Measurements from ENCODE around the gene IRAK3.
A peak's percentile ranks its signal among the peaks of the same experiment; 100 is the strongest.
"Not testable (repeated sequence)": the region's sequence is repeated elsewhere in the genome, so short reads cannot be mapped to it uniquely, and the experiment has no call there.

Gene IRAK3

DNA sequence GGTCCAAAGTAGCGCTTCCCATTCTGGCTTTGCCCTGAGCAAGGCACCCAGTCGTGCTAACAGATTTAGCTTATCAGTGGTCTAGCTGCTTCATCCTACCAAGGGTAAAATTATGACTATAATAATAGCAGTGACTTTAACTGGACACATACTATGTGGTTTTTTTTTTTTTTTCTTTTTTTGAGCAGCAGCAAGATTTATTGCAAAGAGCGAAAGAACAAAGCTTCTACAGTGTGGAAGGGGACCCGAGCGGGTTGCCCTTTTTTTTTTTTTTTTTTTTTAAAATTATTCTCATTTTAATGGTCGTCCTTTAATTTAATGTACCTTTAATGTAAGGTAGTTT, 113.8 kb downstream of the IRAK3 start:
- Histone ChIP-seq H3K36me3 (ENCODE audit: control insufficient read depth, insufficient read depth, low read length) (no peaks in the 10 kb centered on the region), H3K27me3 (ENCODE audit: control insufficient read depth, insufficient read depth, low read length) (no peaks in the 10 kb centered on the region), H3K4me1 (no peaks in the 10 kb centered on the region), H3K4me2 (ENCODE audit: low read length) (peak overlapping the region; percentile 98), H3K27ac (peak overlapping the region; percentile 87), H2AFZ (peak overlapping the region; percentile 99), H3K9me3 (ENCODE audit: control insufficient read depth, low read length) (no peaks in the 10 kb centered on the region), H3K9ac (peak overlapping the region; percentile 56), H3K79me2 (no peaks in the 10 kb centered on the region), H3K4me3 (ENCODE audit: low read depth, low read length) (peak overlapping the region; percentile 84)
- TF ChIP-seq, protein P1, sequence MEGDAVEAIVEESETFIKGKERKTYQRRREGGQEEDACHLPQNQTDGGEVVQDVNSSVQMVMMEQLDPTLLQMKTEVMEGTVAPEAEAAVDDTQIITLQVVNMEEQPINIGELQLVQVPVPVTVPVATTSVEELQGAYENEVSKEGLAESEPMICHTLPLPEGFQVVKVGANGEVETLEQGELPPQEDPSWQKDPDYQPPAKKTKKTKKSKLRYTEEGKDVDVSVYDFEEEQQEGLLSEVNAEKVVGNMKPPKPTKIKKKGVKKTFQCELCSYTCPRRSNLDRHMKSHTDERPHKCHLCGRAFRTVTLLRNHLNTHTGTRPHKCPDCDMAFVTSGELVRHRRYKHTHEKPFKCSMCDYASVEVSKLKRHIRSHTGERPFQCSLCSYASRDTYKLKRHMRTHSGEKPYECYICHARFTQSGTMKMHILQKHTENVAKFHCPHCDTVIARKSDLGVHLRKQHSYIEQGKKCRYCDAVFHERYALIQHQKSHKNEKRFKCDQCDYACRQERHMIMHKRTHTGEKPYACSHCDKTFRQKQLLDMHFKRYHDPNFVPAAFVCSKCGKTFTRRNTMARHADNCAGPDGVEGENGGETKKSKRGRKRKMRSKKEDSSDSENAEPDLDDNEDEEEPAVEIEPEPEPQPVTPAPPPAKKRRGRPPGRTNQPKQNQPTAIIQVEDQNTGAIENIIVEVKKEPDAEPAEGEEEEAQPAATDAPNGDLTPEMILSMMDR (IDR thresholded peaks at IDR 0.05) = no peak

DNA sequence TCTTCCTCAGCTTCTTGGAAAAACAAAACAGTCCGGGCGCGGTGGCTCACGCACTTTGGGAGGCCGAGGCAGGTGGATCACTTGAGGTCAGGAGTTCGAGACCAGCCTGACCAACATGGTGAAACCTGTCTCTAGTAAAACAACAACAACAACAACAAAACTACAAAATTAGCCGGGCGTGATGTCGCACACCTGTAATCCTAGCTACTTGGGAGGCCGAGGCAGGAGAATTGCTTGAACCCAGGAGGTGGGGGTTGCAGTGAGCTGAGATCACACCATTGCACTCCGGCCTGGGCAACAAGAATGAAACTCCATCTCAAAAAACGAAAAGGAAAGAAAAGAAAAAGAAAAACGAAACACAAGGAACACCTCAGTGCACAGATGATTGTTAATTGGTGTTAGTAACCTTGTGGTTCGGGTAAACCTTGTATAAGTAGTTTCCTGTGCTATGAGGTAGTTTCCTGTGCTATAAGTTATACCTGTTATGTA, 114.3 kb downstream of the IRAK3 start:
- H3K36me3 ChIP-seq (ENCODE audit: control insufficient read depth, insufficient read depth, low read length); H3K79me2 ChIP-seq; H3K27me3 ChIP-seq (ENCODE audit: control insufficient read depth, insufficient read depth, low read length); H3K9me3 ChIP-seq (ENCODE audit: control insufficient read depth, low read length); H3K9ac ChIP-seq; H3K4me1 ChIP-seq; H3K4me3 ChIP-seq (ENCODE audit: low read depth, low read length): not testable (repeated sequence)
- peak overlapping the region; percentile 19 for H3K4me2 ChIP-seq (ENCODE audit: low read length)
- H3K27ac ChIP-seq = peak overlapping the region; percentile 40
- H2AFZ ChIP-seq = peak overlapping the region; percentile 9
